T-helper 17 cell (primary cell): ENCODE data around the gene DFFB. TPM values are rescaled to one million over a fixed set of nuclear protein-coding genes. Genes with fewer than 3 reads are reported as not detected.
A peak's percentile ranks its signal among the peaks of the same experiment; 100 is the strongest.

Source experiments
- ATAC-seq: fragments of 150-1000 bp; cut with Tn5 transposase; 2 replicates; pipeline ENCODE4 v1.10.0; 2021; ENCODE audit warnings: mild to moderate bottlenecking, moderate library complexity
- DNase-seq, 3 donors: peaks; one replicate each; pipeline versions ENCODE4 v3.0.0 to v3.0.0-alpha.2; 2020 to 2021
- H3K9me3 ChIP-seq: one replicate; pipeline ENCODE4 v1.7.0; 2013; ENCODE audit warnings: low read length, mild to moderate bottlenecking; ENCODE audit not compliant: control insufficient read depth, poor library complexity, severe bottlenecking
- H3K27ac Mint-ChIP-seq: one replicate; pipeline ENCODE4 v1.8.0; 2022; ENCODE audit warnings: mild to moderate bottlenecking, moderate library complexity, mixed read lengths
- H3K27me3 Mint-ChIP-seq: one replicate; pipeline ENCODE4 v1.8.0; 2022; ENCODE audit warnings: mixed read lengths
- H3K36me3 Mint-ChIP-seq: one replicate; pipeline ENCODE4 v1.8.0; 2022; ENCODE audit warnings: low read depth, mixed read lengths
- H3K4me1 Mint-ChIP-seq: one replicate; pipeline ENCODE4 v1.8.0; 2022; ENCODE audit warnings: mild to moderate bottlenecking, mixed read lengths
- H3K4me3 Mint-ChIP-seq: one replicate; pipeline ENCODE4 v1.8.0; 2022; ENCODE audit warnings: mild to moderate bottlenecking, moderate library complexity, mixed read lengths
- total RNA-seq, 4 donors: library from RNA in 2 of 4; stranded (reverse) in 2 of 4; gene quantifications; one replicate each; pipeline ENCODE4 v1.2.3 and lab custom pipeline; 2022 to 2026

DFFB gene
- total RNA-seq, 2 donors from 2014 or later = 14.9 to 15.3 TPM

DNA sequence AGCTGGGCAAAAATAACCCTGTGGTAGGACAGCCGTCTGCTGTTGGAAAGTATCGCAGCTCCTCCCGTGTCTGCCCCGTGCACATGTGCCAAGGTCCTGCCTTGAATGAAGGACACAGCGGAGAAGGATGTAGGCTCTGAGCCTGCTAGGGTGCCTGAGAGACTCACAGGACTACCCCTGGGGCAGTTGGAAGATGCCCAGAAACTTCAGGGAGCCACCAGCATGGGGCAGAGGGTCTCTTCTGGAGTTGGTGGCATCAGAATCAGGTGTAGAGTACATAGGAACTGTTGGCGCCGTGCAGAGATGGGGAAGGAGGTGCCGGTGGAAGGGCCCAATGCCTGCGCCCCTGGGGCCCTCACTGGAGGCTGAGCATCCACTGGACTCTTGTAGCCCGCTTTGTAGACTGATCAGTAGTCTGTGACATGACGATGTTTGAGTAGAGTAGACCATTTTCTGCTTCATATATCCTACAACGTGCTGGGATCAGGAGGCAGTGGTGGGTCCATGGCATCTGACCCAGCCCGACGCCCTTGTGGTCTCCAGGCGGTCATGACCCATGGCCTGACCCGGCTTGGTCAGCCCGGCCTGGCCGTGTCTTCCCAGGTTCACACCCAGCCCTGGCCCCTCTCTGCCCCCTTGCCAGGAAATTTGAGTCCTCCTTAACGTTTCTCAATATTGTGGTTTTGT lies 48.1 kb downstream of the DFFB start:
- no peaks in the 10 kb centered on the region for H3K9me3 ChIP-seq
- Mint-ChIP-seq H3K36me3 (no peaks in the 10 kb centered on the region), H3K27me3 (peaks cover 9% of the 10 kb centered on the region), H3K4me1 (peaks cover 21% of the 10 kb centered on the region), H3K27ac (no peak overlapping the region), H3K4me3 (no peak overlapping the region)
- DNase-seq (no peak), ATAC-seq (no peak)

DNA sequence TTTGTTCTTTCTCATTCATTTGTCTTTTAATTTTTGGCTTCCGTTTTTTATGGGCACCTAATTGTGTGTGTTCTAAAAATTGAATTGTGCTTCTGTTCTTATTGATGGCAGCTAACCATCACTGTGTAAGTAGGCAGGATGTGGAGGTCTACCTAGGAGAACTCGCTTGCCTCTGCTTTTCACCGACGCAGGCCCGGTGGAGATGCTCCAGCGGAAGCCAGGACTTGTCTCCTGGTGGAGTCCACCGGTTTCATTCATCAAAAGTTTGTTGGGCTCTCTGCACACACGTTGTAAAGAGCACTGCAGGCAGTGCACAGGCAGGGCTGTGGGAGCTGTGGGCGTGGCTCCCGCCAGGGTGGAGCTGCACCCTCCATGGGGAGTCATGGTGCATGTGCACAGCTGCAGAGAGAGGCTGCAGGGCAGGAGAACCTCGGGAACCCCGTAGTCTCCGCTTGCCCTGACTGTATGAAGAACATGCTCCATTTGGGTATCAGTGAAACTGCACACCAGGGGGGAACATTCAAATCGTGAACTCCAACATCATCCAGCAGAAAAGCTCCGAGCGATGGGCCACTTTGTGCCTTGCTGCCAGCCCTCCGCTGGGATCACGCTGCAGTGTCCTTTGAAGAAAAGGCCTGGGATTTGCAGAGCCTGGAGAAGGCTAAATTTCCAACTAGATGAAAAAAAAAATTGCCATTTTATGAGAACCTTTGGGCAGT lies 48.8 kb downstream of the DFFB start:
- H3K9me3 ChIP-seq = no peaks in the 10 kb centered on the region
- no peaks in the 10 kb centered on the region for H3K36me3 Mint-ChIP-seq
- ATAC-seq = no peak
- no peak overlapping the region for H3K27ac Mint-ChIP-seq
- peaks cover 24% of the 10 kb centered on the region for H3K4me1 Mint-ChIP-seq
- no peak overlapping the region for H3K4me3 Mint-ChIP-seq
- no peak for DNase-seq
- peaks cover 9% of the 10 kb centered on the region for H3K27me3 Mint-ChIP-seq

DNA sequence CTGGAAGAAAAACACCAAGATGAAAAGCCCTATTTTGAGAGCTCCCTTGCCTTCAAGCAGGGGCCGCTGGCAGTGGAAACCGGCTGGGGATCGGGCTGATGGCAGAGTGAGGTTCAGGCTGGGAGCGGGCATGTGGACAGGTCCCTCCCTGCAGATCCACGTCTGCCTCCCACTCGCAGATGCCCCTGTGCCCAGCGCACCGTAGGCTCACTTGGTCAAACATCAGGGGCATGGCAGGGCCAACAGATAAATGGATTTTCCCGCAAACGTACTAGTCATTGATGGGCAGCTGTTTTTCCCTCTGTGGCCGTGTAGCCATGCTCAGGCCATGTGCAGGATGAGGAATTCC lies 49.4 kb downstream of the DFFB start:
- H3K27ac Mint-ChIP-seq = no peak overlapping the region
- H3K4me3 Mint-ChIP-seq = no peak overlapping the region
- no peaks in the 10 kb centered on the region for H3K9me3 ChIP-seq
- ATAC-seq = no peak
- DNase-seq = no peak
- peaks cover 9% of the 10 kb centered on the region for H3K27me3 Mint-ChIP-seq
- H3K36me3 Mint-ChIP-seq = no peaks in the 10 kb centered on the region
- peaks cover 24% of the 10 kb centered on the region for H3K4me1 Mint-ChIP-seq

DNA sequence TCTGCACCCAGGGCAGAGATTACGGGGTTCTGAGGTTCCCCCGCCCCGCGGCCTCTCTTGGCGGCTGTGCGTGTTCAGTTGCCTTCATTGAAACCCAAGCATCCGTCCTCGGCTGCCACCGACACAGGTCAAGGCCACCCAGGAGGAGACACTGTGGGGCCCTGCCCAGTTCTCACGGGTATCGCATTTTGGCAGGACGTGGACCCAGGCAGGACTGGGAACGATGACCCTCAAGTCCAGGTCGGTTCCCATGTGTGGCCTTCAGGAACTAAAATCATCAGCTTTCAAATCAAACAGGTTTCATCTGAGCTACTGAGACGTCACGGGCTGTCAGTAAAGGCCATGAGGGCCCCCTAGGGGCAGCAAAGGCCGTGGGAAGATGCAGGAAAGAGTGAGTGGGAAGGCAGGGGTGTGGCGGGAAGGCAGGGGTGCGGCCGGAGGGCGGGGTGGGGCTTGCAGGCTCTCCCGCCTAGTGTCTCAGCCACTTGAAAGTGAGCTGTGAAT lies 49.8 kb downstream of the DFFB start:
- no peak for DNase-seq
- H3K9me3 ChIP-seq = no peaks in the 10 kb centered on the region
- H3K27ac Mint-ChIP-seq = no peak overlapping the region
- no peak overlapping the region for H3K4me3 Mint-ChIP-seq
- H3K4me1 Mint-ChIP-seq = peaks cover 20% of the 10 kb centered on the region
- no peak for ATAC-seq
- H3K36me3 Mint-ChIP-seq = no peaks in the 10 kb centered on the region
- H3K27me3 Mint-ChIP-seq = peaks cover 9% of the 10 kb centered on the region

DNA sequence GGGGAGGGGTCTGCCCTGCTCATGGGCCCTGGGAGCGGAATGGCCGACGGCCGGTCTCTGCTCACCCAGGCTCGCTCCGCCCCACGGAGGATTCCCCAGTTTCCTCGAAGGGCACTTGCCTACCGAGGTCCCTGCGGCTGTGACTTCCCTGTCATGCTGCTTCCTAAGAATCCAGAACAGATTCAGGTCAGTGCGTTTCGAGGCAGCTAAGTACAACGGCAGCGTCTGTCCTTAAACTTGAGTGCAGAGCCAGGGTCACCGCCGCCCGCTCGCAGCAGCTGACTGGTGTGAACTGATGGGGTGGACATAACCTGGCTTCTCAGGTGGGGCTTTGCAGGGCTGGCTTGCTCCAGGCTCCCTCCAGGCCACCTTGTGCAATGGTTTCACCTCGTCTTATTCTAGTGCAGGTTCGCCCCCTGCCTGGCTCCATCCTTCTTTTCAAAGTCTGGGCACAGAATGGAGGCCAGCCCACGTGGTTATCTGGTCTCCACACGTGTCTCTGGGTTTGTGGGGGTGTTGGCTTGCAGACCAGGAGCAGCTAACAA lies 50.4 kb downstream of the DFFB start:
- H3K9me3 ChIP-seq = no peaks in the 10 kb centered on the region
- Mint-ChIP-seq H3K27me3 (peaks cover 9% of the 10 kb centered on the region), H3K36me3 (no peaks in the 10 kb centered on the region), H3K27ac (no peak overlapping the region), H3K4me1 (peaks cover 16% of the 10 kb centered on the region), H3K4me3 (no peak overlapping the region)
- ATAC-seq (no peak), DNase-seq (no peak)

DNA sequence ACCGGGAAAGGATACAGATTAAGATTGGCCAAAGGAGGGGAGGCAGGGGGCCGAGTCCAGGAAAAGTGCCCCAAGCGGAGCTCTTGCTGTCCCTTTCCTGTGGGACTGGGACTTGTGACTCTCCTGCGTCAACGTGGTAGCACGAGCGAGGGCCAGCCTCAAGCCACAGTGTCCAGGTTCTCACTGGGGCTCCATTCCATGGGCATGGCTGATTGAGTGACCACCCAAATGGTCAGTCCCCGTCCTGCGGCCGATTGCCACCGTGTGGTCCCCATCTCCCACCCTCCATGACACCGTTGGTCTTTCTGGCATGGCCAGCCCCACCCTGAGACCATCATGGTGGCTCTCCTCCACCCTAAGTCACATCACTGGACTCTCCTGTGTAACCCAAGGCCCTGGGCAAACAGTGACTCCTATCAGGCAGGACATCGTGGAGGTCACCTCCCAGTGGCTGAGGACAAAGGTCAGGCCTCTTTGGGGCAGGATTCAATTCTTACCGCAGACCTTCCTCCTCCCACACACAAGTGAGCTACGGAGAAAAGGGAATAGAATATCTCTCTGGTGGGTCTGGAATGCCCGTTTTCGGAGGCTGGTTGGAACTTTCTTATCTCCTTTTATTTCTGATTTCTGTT lies 51.7 kb downstream of the DFFB start:
- peaks cover 5% of the 10 kb centered on the region for H3K4me1 Mint-ChIP-seq
- H3K9me3 ChIP-seq = no peaks in the 10 kb centered on the region
- H3K27me3 Mint-ChIP-seq = peaks cover 9% of the 10 kb centered on the region
- no peak overlapping the region for H3K4me3 Mint-ChIP-seq
- H3K36me3 Mint-ChIP-seq = no peaks in the 10 kb centered on the region
- no peak for DNase-seq
- no peak overlapping the region for H3K27ac Mint-ChIP-seq
- ATAC-seq = no peak

DNA sequence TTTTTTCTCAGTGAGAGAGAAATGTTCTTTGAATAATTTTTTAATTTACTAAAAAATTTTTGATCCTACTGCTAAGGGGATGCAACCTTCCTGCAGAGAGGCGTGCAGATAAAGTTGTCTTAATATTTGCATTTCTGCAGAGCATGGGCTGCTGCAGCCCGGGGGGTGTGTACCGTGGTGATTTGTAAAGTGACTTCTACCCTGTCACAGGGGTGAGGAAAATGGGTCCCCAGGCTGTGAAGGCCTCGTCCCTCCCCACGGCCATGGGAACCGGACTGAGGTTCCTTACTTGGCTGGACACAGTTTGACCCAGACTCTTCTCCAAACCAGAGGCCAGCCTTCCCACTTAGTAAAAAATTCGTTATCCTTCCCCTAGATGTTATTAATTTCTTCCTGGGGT lies 52.3 kb downstream of the DFFB start:
- no peak overlapping the region for H3K4me3 Mint-ChIP-seq
- peaks cover 5% of the 10 kb centered on the region for H3K4me1 Mint-ChIP-seq
- H3K36me3 Mint-ChIP-seq = no peaks in the 10 kb centered on the region
- H3K27me3 Mint-ChIP-seq = peaks cover 9% of the 10 kb centered on the region
- H3K27ac Mint-ChIP-seq = no peak overlapping the region
- DNase-seq (no peak), ATAC-seq (no peak)
- H3K9me3 ChIP-seq = no peaks in the 10 kb centered on the region

DNA sequence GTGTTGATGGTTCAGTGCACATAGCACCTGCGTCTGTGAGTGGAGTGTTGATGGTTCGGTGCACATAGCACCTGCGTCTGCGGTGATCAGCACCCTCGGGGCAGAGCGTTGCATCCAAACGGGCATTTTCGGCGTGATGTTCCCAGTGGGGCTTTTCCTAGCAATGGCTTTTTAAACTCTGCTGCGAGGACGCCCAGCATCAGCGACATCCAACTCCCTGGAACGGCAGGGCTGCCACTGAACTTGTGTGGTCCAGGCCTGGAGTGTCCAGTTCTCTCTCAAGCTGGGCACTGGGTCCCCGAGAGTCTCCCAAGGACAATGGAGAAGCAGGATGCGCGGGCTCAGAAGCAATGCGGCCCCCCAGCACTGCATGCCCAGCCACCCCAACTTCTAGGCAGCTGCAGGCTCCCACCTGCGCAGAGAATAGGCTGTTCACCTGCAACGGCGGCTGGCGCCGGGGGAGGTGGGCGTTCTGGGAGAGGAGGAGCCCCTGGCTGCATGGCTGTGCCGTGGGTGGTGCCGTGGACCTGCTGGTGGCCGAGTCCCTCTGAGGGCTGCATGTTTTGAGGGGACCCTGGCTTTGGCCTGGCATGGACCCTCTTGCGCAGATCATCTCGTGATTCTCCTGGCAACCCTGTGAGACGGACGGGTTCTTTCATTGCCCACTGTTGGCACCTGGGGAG lies 52.9 kb downstream of the DFFB start:
- no peaks in the 10 kb centered on the region for H3K36me3 Mint-ChIP-seq
- no peaks in the 10 kb centered on the region for H3K9me3 ChIP-seq
- ATAC-seq = no peak
- H3K27me3 Mint-ChIP-seq = peaks cover 9% of the 10 kb centered on the region
- no peak overlapping the region for H3K4me3 Mint-ChIP-seq
- no peak for DNase-seq
- no peak overlapping the region for H3K27ac Mint-ChIP-seq
- H3K4me1 Mint-ChIP-seq = peaks cover 5% of the 10 kb centered on the region

DNA sequence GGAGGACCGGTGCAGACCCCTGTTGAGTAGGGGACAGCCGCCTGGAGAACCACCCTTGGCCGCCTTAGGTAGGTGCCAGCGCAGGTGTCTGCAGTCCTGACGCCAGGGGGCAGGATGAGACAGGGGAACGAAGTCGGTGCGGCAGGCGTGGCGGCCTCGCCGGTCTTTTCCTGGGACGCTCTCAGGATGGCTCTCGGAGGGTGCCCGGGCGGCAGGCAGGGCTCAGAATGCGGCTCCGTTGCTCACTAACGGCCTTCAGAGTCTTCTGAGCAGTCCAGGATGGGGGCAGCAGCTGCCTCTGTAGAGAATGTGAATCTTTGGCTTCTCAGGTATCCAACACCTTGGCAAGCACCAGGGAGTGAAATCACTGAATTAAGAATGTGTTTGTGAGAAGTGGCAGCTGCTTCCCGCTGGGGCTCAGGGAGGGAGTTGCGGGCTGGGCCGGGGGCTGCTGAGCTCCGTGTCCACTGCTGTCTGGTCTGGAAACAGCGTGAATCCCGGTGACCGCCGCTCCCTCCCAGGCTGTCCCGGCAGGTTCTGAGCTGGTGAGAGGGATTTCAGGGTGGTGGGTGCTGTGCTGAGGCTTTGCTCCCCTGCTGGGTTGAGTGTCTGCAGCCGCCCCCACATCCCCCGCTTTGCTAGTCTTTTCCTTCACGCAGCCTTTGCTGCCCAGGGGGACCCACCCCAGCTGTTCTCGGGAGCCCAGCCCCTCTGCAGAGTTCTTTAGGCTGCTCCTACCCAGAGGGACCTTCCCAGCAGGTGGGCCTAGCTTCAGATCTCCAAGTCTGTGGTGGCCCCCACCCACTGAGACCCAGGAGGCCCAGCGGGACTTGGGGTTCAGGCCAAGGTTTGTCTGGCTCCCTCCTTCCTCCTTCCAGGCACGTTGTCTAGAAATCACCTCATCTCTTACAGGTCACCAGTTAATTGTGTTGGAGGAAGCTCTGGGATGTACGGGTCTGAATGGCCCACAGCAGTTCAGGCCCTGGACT lies 53.9 kb downstream of the DFFB start:
- no peak overlapping the region for H3K27ac Mint-ChIP-seq
- peaks cover 5% of the 10 kb centered on the region for H3K4me1 Mint-ChIP-seq
- ATAC-seq (peak; percentile 89), DNase-seq (peak; percentile 59 to 71 (median 70))
- peaks cover 6% of the 10 kb centered on the region for H3K27me3 Mint-ChIP-seq
- H3K36me3 Mint-ChIP-seq = no peaks in the 10 kb centered on the region
- H3K4me3 Mint-ChIP-seq = peak overlapping the region; percentile 45
- no peaks in the 10 kb centered on the region for H3K9me3 ChIP-seq

DNA sequence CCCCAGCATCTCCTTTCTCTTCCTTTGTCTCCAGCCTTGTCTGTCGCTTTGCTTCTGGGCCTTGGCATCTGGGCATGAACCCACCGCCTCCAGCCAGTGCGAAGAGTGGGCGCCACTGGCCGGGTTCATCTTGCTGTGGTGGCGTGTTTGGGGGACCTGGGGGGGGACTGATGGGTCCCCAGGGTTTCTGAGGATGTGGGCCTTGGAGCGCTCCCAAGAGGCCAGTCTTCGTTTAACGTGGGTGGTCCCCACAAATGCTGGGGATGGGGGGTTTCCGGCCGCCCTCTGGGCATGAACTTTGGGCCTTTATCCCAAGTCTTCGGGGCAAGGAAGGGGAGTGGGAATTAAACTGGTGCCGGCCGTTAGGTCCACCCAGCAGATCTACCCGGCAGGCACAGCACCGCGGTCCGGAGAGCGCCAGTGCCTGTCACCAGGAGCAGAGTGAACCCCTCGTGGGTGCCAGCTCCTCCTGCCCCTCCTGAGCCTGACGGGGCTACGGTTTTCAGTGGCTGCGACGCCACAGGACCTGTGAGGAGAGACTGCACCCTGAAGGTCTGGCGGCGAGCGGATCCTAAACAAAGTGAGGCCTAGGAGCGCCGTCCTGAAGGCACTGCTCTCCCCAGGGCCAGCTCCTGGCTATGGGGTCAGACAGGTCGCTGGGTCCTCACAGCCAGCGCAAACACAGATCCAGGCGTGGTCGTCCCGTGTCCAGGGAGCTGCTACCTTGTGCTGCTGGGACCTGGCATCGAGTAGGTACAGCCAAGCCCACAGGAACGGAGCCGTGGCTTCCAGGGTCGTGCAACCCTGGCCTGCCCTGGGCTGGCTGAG lies 54.9 kb downstream of the DFFB start:
- H3K9me3 ChIP-seq = no peaks in the 10 kb centered on the region
- Mint-ChIP-seq H3K27ac (no peak overlapping the region), H3K27me3 (peaks cover 11% of the 10 kb centered on the region), H3K4me3 (peak overlapping the region; percentile 56), H3K36me3 (no peaks in the 10 kb centered on the region), H3K4me1 (peaks cover 3% of the 10 kb centered on the region)
- DNase-seq (no peak), ATAC-seq (no peak)

DNA sequence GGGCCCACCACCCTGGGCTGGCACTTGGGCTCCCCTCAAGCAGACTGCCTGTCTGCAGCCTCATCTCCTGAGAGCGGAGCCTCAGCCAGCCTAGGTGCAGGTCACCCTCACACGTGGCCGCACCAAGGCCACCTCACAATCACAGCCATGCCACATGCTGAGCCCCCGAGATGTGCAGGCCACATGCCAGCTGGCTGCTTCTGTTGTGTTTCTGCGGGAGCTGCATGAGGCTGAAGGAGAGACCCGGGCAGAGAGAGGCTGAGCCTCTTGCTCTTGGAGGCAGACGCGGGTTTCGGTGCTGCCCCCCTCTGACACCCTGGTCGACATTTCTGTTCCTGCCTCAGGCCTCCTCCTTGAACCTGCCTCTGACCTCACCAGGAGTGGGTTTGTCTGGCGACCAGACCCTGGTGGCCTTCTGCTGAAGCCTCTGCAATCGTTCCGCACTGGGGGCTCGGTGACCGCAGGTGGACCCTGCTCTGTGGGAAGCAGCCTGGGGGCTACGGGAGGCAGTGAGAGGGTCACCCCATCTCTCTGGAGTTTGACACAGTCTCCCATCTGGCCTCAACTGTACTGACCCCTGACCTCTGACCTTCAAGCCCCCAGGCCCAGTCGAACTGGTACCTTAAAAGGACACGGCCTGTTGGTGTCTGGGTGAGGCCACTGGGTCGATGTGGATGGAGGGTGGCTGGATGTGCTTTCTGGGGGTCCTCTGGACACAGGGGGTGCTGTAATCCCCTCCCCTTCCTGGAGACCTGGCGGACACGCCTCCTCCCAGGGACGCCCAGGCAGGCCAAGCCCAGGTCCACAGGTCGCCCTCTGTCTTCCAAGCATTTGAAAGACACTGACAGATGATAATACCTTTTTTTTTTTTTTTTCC lies 55.8 kb downstream of the DFFB start:
- Mint-ChIP-seq H3K4me3 (peak overlapping the region; percentile 19), H3K36me3 (no peaks in the 10 kb centered on the region), H3K4me1 (peaks cover 2% of the 10 kb centered on the region), H3K27me3 (peaks cover 11% of the 10 kb centered on the region), H3K27ac (no peak overlapping the region)
- no peak for DNase-seq
- no peak for ATAC-seq
- H3K9me3 ChIP-seq = no peaks in the 10 kb centered on the region
